Gastrocnemius medialis (tissue), 4 donors: Measurements from ENCODE around the gene C20orf204. TPM values are rescaled to one million over a fixed set of nuclear protein-coding genes. Genes with fewer than 3 reads are reported as not detected.

Experiments used
- ATAC-seq, 2 donors: fragments of 150-250 bp; one replicate each; pipeline ENCODE4 v1.9.1; 2016
- DNase-seq, 2 donors: peaks; one replicate each; pipeline ENCODE4 v3.0.0-alpha.2; 2019
- H3K27ac ChIP-seq, 4 donors: fragments of 200-600 bp; sonication (generic); 1 replicate in 1 of 4; 2 replicates in 3 of 4; pipeline ENCODE4 v1.5.1; 2016 to 2018; ENCODE audit warnings: mild to moderate bottlenecking in 2 of 4, moderate library complexity in 1 of 4
- H3K27me3 ChIP-seq, 3 donors: fragments of 200-600 bp; sonication (generic) in 2 of 3; 1 replicate in 1 of 3; 2 replicates in 2 of 3; pipeline versions ENCODE4 v1.5.1 to v1.6.0; 2016 to 2019; ENCODE audit warnings: mild to moderate bottlenecking in 1 of 3, moderate library complexity in 1 of 3
- H3K36me3 ChIP-seq, 2 donors: fragments of 200-600 bp; sonication (generic) in 1 of 2; one replicate each; pipeline ENCODE4 v1.5.1; 2017 to 2018
- H3K4me1 ChIP-seq, 2 donors: fragments of 200-600 bp; sonication (generic) in 1 of 2; one replicate each; pipeline ENCODE4 v1.5.1; 2016 to 2017; ENCODE audit warnings: mild to moderate bottlenecking in 2 of 2
- H3K4me3 ChIP-seq, 4 donors: fragments of 200-600 bp; sonication (generic) in 3 of 4; 1 replicate in 1 of 4; 2 replicates in 3 of 4; pipeline ENCODE4 v1.5.1; 2016 to 2019; ENCODE audit warnings: mild to moderate bottlenecking in 2 of 4
- H3K9me3 ChIP-seq, 3 donors: fragments of 200-600 bp; sonication (generic) in 2 of 3; 1 replicate in 1 of 3; 2 replicates in 2 of 3; pipeline ENCODE4 v1.5.1; 2016 to 2019
- CTCF ChIP-seq, 5 experiments: fragments of 450-650 bp in 3 of 5; fragments of 200-600 bp in 2 of 5; sonication (generic) in 2 of 5; IDR thresholded peaks in 4 of 5; conservative IDR thresholded peaks in 1 of 5; 1 replicate in 4 of 5; 2 replicates in 1 of 5; pipeline ENCODE4 v1.5.1; 2016 to 2019; ENCODE audit warnings: antibody characterized with exemption in 5 of 5, mild to moderate bottlenecking in 3 of 5, moderate library complexity in 3 of 5
- POLR2A ChIP-seq, 2 donors: fragments of 450-650 bp; IDR thresholded peaks; one replicate each; pipeline ENCODE4 v1.6.1; 2017; ENCODE audit warnings: antibody characterized with exemption in 2 of 2, mild to moderate bottlenecking in 2 of 2, moderate library complexity in 2 of 2
- in situ Hi-C, 4 donors: fragments of 200-750 bp; cut with MboI; loops; one replicate each; pipeline versions ENCODE4 v1.15.0 to v1.8.0; 2017; ENCODE audit warnings: low sequenced_read_pairs in 4 of 4
- intact Hi-C: fragments of 100-400 bp; cut with DNase I; formaldehyde crosslinking; loops from one replicate; pipeline ENCODE4 v1.15.1; 2023; ENCODE audit warnings: low total_unique reads
- total RNA-seq, 4 donors: library from RNA; depleted of rRNA; stranded (reverse); fragments of >200 nt; gene quantifications; one replicate each; pipeline versions ENCODE4 v1.1.0 to v1.2.3, GENCODE V29; 2016

Gene C20orf204
- total RNA-seq, 4 donors from 2014 or later: 0.16 to 0.66 (median 0.33) TPM; not detected in 1

- Histone ChIP-seq H3K36me3 (no peaks in the 10 kb centered on the region), H3K4me1 (no peaks in the 10 kb centered on the region), H3K9me3 (no peaks in the 10 kb centered on the region), H3K27ac (peak overlapping the region; percentile 54 to 80 (median 78)), H3K4me3 (peak overlapping the region in 2 of 4 donors; percentile 1 to 11), H3K27me3 (peaks cover 14 to 17% (median 17%) of the 10 kb centered on the region in 3 donors)
- TF ChIP-seq POLR2A (IDR thresholded peaks at IDR 0.05) (peak in 1 of 2 donors; percentile 7), CTCF (IDR thresholded peaks at IDR 0.05 in 4 of 5, conservative IDR thresholded peaks at IDR 0.05 in 1 of 5) (no peak)
- in situ Hi-C loops: no loop called here
- peak; percentile 11 to 12 for ATAC-seq
- DNase-seq: no peak
- intact Hi-C loops: no loop called here
Observed at GRCh38 chr20:64053841-64054661, 18.1 kb downstream of the C20orf204 start.

GRCh38 chr20:64055396-64055892 lies 19.5 kb downstream of the C20orf204 start:
- DNase-seq (no peak), ATAC-seq (no peak)
- Histone ChIP-seq H3K9me3 (no peaks in the 10 kb centered on the region), H3K4me3 (no peak overlapping the region), H3K27me3 (peaks cover 7 to 8% (median 8%) of the 10 kb centered on the region in 3 donors), H3K27ac (peak overlapping the region; percentile 54 to 80 (median 74)), H3K36me3 (no peaks in the 10 kb centered on the region), H3K4me1 (no peaks in the 10 kb centered on the region)
- intact Hi-C loops (no loop called here), in situ Hi-C loops (no loop called here)
- no peak for TF ChIP-seq POLR2A (IDR thresholded peaks at IDR 0.05)
- TF ChIP-seq CTCF (IDR thresholded peaks at IDR 0.05 in 4 of 5, conservative IDR thresholded peaks at IDR 0.05 in 1 of 5): no peak

GRCh38 chr20:64055893-64056638 lies 20.1 kb downstream of the C20orf204 start:
- DNase-seq (no peak), ATAC-seq (peak in 1 of 2 donors; percentile 22)
- H3K4me1 ChIP-seq: no peaks in the 10 kb centered on the region
- H3K27ac ChIP-seq: peak overlapping the region; percentile 54 to 80 (median 74)
- H3K4me3 ChIP-seq: peak overlapping the region in 1 of 4 donors; percentile 23
- H3K27me3 ChIP-seq: peaks cover 1 to 2% (median 1%) of the 10 kb centered on the region in 3 donors
- no peaks in the 10 kb centered on the region for H3K9me3 ChIP-seq
- intact Hi-C loops (no loop called here), in situ Hi-C loops (no loop called here)
- TF ChIP-seq CTCF (IDR thresholded peaks at IDR 0.05 in 4 of 5, conservative IDR thresholded peaks at IDR 0.05 in 1 of 5): no peak
- no peaks in the 10 kb centered on the region for H3K36me3 ChIP-seq

- in situ Hi-C loops: no loop called here
- peak overlapping the region in 2 of 4 donors; percentile 1 to 37 for H3K4me3 ChIP-seq
- intact Hi-C loops: no loop called here
- H3K27ac ChIP-seq: peak overlapping the region; percentile 44 to 80 (median 74)
- no peak for TF ChIP-seq POLR2A (IDR thresholded peaks at IDR 0.05)
- no peak for TF ChIP-seq CTCF (IDR thresholded peaks at IDR 0.05 in 4 of 5, conservative IDR thresholded peaks at IDR 0.05 in 1 of 5)
- peaks cover 0 to 2% (median 0%) of the 10 kb centered on the region in 3 donors for H3K27me3 ChIP-seq
- DNase-seq: no peak
- ATAC-seq: no peak
- no peaks in the 10 kb centered on the region for H3K9me3 ChIP-seq
- H3K36me3 ChIP-seq: no peaks in the 10 kb centered on the region
- no peaks in the 10 kb centered on the region for H3K4me1 ChIP-seq
Observed at GRCh38 chr20:64056639-64056888, 20.6 kb downstream of the C20orf204 start.
